ENCODE results near the gene LMF1. TPM values are rescaled to one million over a fixed set of nuclear protein-coding genes. Genes with fewer than 3 reads are reported as not detected.

LMF1 gene
- total RNA-seq, 1 experiment from 2014 or later, result 10.9 TPM

GRCh38 chr16:814974-815373 is 155.8 kb downstream of the LMF1 start:
- no peak for DNase-seq (ENCODE audit: low read depth, low spot score)
- in situ Hi-C loops (cut with HindIII; ENCODE audit: low pct_unique_long_range_greater_than_20kb, low sequenced_read_pairs), result no loop called here

GRCh38 chr16:813916-814412 is 156.8 kb downstream of the LMF1 start:
- in situ Hi-C loops (cut with HindIII; ENCODE audit: low pct_unique_long_range_greater_than_20kb, low sequenced_read_pairs), result no loop called here
- DNase-seq (ENCODE audit: low read depth, low spot score), result no peak

- DNase-seq (ENCODE audit: low read depth, low spot score), result peak; percentile 70
- in situ Hi-C loops (cut with HindIII; ENCODE audit: low pct_unique_long_range_greater_than_20kb, low sequenced_read_pairs), result no loop called here
These were observed 157.4 kb downstream of the LMF1 start for GRCh38 chr16:813204-813915.

GRCh38 chr16:808085-808386 is 162.7 kb downstream of the LMF1 start:
- in situ Hi-C loops (cut with HindIII; ENCODE audit: low pct_unique_long_range_greater_than_20kb, low sequenced_read_pairs), result no loop called here
- DNase-seq (ENCODE audit: low read depth, low spot score), result no peak

GRCh38 chr16:807347-808084 is 163.3 kb downstream of the LMF1 start:
- in situ Hi-C loops (cut with HindIII; ENCODE audit: low pct_unique_long_range_greater_than_20kb, low sequenced_read_pairs), result no loop called here
- DNase-seq (ENCODE audit: low read depth, low spot score), result peak; percentile 91

- DNase-seq (ENCODE audit: low read depth, low spot score), result no peak
- in situ Hi-C loops (cut with HindIII; ENCODE audit: low pct_unique_long_range_greater_than_20kb, low sequenced_read_pairs), result no loop called here
These were observed 165.3 kb downstream of the LMF1 start for GRCh38 chr16:805474-805873.

GRCh38 chr16:804193-805048 is 166.4 kb downstream of the LMF1 start:
- no peak for DNase-seq (ENCODE audit: low read depth, low spot score)
- in situ Hi-C loops (cut with HindIII; ENCODE audit: low pct_unique_long_range_greater_than_20kb, low sequenced_read_pairs), result no loop called here

GRCh38 chr16:803754-804080 is 167.1 kb downstream of the LMF1 start:
- in situ Hi-C loops (cut with HindIII; ENCODE audit: low pct_unique_long_range_greater_than_20kb, low sequenced_read_pairs), result no loop called here
- DNase-seq (ENCODE audit: low read depth, low spot score), result no peak

Other genes starting within 250 kb of the LMF1 start
- 18.6 and 18.7 TPM in 2 replicates for gene ANTKMT, start 249.8 kb downstream of the LMF1 start, total RNA-seq (2014; rRNA removed; shearing (Covaris generic))
- gene CCDC78, start 244.5 kb downstream of the LMF1 start, total RNA-seq (2014; rRNA removed; shearing (Covaris generic)), result 17.7 and 18.1 TPM in 2 replicates
- 17.9 and 23.3 TPM in 2 replicates for gene HAGHL, start 243.9 kb downstream of the LMF1 start, total RNA-seq (2014; rRNA removed; shearing (Covaris generic))
- 28.6 and 34.3 TPM in 2 replicates for gene CIAO3, start 230.0 kb downstream of the LMF1 start, total RNA-seq (2014; rRNA removed; shearing (Covaris generic))
- gene MSLN, start 210.2 kb downstream of the LMF1 start, total RNA-seq (2014; rRNA removed; shearing (Covaris generic)), result not detected in 2 replicates
- 32.6 and 36.9 TPM in 2 replicates for gene RPUSD1, start 182.6 kb downstream of the LMF1 start, total RNA-seq (2014; rRNA removed; shearing (Covaris generic))
- 6.6 and 7.6 TPM in 2 replicates for gene CHTF18, start 182.4 kb downstream of the LMF1 start, total RNA-seq (2014; rRNA removed; shearing (Covaris generic))
- gene GNG13, start 170.2 kb downstream of the LMF1 start, total RNA-seq (2014; rRNA removed; shearing (Covaris generic)), result not detected in 2 replicates
- gene SOX8, start 10.8 kb upstream of the LMF1 start, total RNA-seq (2014; rRNA removed; shearing (Covaris generic)), result 14.8 and 16.7 TPM in 2 replicates
- not detected in 2 replicates for gene SSTR5, start 101.8 kb upstream of the LMF1 start, total RNA-seq (2014; rRNA removed; shearing (Covaris generic))
- gene C1QTNF8, start 125.3 kb upstream of the LMF1 start, total RNA-seq (2014; rRNA removed; shearing (Covaris generic)), result not detected in 2 replicates
- gene CACNA1H, start 182.1 kb upstream of the LMF1 start, total RNA-seq (2014; rRNA removed; shearing (Covaris generic)), result 17.4 and 17.6 TPM in 2 replicates